K562 (cell line): ENCODE measurements around the gene RYR1. TPM values are rescaled to one million over a fixed set of nuclear protein-coding genes. Genes with fewer than 3 reads are reported as not detected.

Experiments
- E2F3 ChIP-seq: fragments of 250-450 bp; sonication (Bioruptor Pico); IDR thresholded peaks from 2 replicates; pipeline ENCODE4 v1.4.0; 2020; ENCODE audit warnings: mild to moderate bottlenecking
- FOS ChIP-seq: IDR thresholded peaks from 3 replicates; pipeline ENCODE4 v1.6.1; 2011; ENCODE audit not compliant: insufficient read length; ENCODE audit errors: extremely low read depth
- FOXA3 ChIP-seq, 2 experiments: fragments of 450-650 bp in 1 of 2; sonication (generic) in 1 of 2; formaldehyde crosslinking; IDR thresholded peaks in 1 of 2; conservative IDR thresholded peaks in 1 of 2; 2 replicates each; pipeline versions ENCODE4 v1.4.0 to v1.8.0; 2020 to 2022; ENCODE audit warnings: mild to moderate bottlenecking in 2 of 2, missing genetic modification reagents in 1 of 2
- HNRNPL ChIP-seq: fragments of 200-400 bp; formaldehyde crosslinking; IDR thresholded peaks from 2 replicates; pipeline ENCODE4 v1.6.1; 2017; ENCODE audit warnings: low read depth, mild to moderate bottlenecking, low read length
- PCBP1 ChIP-seq: fragments of 200-400 bp; formaldehyde crosslinking; IDR thresholded peaks from 2 replicates; pipeline ENCODE4 v1.6.1; 2018; ENCODE audit warnings: mild to moderate bottlenecking, low read depth, low read length; ENCODE audit not compliant: poor library complexity, severe bottlenecking
- RBM39 ChIP-seq: fragments of 200-400 bp; formaldehyde crosslinking; optimal IDR thresholded peaks from 2 replicates; pipeline ENCODE3; 2018; ENCODE audit warnings: low read depth, low read length
- RREB1 ChIP-seq: fragments of 250-450 bp; sonication (Bioruptor Pico); IDR thresholded peaks from 2 replicates; pipeline ENCODE4 v1.4.0; 2020
- STAG1 ChIP-seq: sonication (generic); formaldehyde crosslinking; IDR thresholded peaks from 2 replicates; pipeline ENCODE4 v1.5.0; 2020; ENCODE audit warnings: missing genetic modification reagents, borderline replicate concordance
- TEAD2 ChIP-seq: fragments of 450-650 bp; IDR thresholded peaks from 2 replicates; pipeline ENCODE4 v1.6.1; 2016; ENCODE audit warnings: missing genetic modification characterization, control low read depth, missing compliant biosample characterization
- TFAP4 ChIP-seq: sonication (generic); formaldehyde crosslinking; IDR thresholded peaks from 2 replicates; pipeline ENCODE4 v1.8.0; 2022; ENCODE audit warnings: missing genetic modification reagents, mild to moderate bottlenecking, moderate library complexity, borderline replicate concordance
- U2AF2 ChIP-seq: fragments of 200-400 bp; formaldehyde crosslinking; optimal IDR thresholded peaks from 2 replicates; pipeline ENCODE3; 2017; ENCODE audit warnings: low read depth, mild to moderate bottlenecking, low read length
- XRCC5 ChIP-seq: fragments of 200-400 bp; formaldehyde crosslinking; IDR thresholded peaks from 2 replicates; pipeline ENCODE4 v1.6.1; 2017; ENCODE audit warnings: low read depth, mild to moderate bottlenecking, low read length
- ZNF12 ChIP-seq: sonication (generic); formaldehyde crosslinking; IDR thresholded peaks from 2 replicates; pipeline ENCODE4 v1.4.0; 2020; ENCODE audit warnings: mild to moderate bottlenecking, missing genetic modification reagents
- ZNF124 ChIP-seq: sonication (generic); formaldehyde crosslinking; IDR thresholded peaks from 2 replicates; pipeline ENCODE4 v1.8.1; 2022; ENCODE audit warnings: missing genetic modification reagents
- ZNF24 ChIP-seq: fragments of 450-650 bp; IDR thresholded peaks from 2 replicates; pipeline ENCODE4 v1.6.1; 2016
- ZNF354B ChIP-seq: fragments of 250-450 bp; sonication (Bioruptor Pico); IDR thresholded peaks from 2 replicates; pipeline ENCODE4 v1.4.0; 2020
- ZNF408 ChIP-seq: fragments of 250-450 bp; sonication (Bioruptor Pico); IDR thresholded peaks from 2 replicates; pipeline ENCODE4 v1.4.0; 2020; ENCODE audit warnings: low read depth, mild to moderate bottlenecking, moderate library complexity
- ZNF57 ChIP-seq: fragments of 450-650 bp; formaldehyde crosslinking; IDR thresholded peaks from 2 replicates; pipeline ENCODE4 v1.4.0; 2020; ENCODE audit warnings: mild to moderate bottlenecking, moderate library complexity
- polyA plus RNA-seq, 8 experiments: library from polyadenylated mRNA; depleted of rRNA in 4 of 8; stranded (reverse) in 5 of 8; unstranded in 3 of 8; fragments of >200 nt; fragmentation: Nextera tagmentation in 2 of 8; fragmentation: Illumina TruSeq in 1 of 8; extraction: Ambion mirVana in 2 of 8; extraction: Trizol in 1 of 8; gene quantifications; 2 replicates each; pipeline versions ENCODE4 v1.2.1 to v1.2.3, GENCODE V29; 2011 to 2014; ENCODE audit warnings: inconsistent platforms in 1 of 8, missing spikeins in 1 of 8
- total RNA-seq, 7 experiments: library from RNA; depleted of rRNA in 6 of 7; stranded (reverse); fragments of >200 nt in 6 of 7; fragmentation: Illumina TruSeq in 2 of 7; extraction: Trizol in 2 of 7; gene quantifications; 2 replicates each; pipeline versions ENCODE4 v1.2.1 to v1.2.3, GENCODE V29; 2011 to 2021; ENCODE audit warnings: low replicate concordance in 1 of 7
- TF ChIP-seq, protein P1 (sequence below): fragments of 250-450 bp; sonication (Bioruptor Pico); IDR thresholded peaks from 2 replicates; pipeline ENCODE4 v1.5.0; 2020; ENCODE audit warnings: mild to moderate bottlenecking, borderline replicate concordance

RYR1 gene
- total and polyA plus RNA-seq, 9 of the 15 experiments (the other 6 are each of a cell fraction or from before 2014, with no cell fraction given): 0.11 to 7.4 (median 3.7) TPM

DNA sequence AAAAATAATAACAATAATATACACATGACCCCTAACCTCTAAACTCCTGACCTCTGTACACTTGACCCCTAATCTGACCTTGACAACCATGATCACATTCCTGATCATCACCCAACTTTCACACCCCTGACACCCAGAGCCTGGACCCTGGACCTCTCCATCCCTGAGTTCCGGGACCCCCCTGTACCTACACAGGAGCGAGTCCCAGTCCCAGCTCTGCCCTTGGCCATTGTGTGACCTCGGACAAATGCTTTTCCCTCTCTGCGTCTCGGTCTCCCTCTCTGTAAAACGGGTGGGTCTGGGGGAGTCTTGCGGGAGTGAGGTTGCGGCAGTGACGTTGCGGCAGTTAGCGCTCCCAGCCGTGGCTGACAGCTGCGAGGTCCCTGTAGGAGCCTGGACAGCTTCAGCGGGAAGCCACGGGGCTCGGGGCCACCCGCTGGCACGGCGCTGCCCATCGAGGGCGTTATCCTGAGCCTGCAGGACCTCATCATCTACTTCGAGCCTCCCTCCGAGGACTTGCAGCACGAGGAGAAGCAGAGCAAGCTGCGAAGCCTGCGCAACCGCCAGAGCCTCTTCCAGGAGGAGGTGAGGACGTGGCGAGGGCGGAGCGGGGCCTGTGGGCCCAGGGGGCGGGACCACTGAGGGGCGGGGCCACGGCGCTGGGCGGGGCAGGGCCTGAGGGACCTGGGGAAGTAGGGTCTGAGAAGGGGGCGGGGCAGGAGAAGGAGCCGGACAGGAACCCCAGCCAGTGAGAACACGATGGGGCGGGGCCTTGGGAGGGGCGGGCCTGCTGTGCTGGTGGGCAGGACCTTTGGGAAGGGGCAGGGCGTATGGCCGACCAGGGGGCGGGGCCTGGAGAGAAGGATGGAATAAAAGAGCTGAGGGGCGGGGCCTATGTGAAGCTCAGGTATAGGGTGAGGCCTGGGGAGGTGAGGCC, 19.2 kb downstream of the RYR1 start (continued):
- TF ChIP-seq RREB1 (CRISPR knock-in tag): 0 out of 2 replicates have a peak, but pooled peaks have one; percentile 62
- no peak for TF ChIP-seq ZNF408
- no peak for TF ChIP-seq ZNF354B
- peak; percentile 66; the same call in 1 of the 2 replicates for TF ChIP-seq ZNF12 (CRISPR knock-in tag)
- TF ChIP-seq U2AF2: no peak
- no peak for TF ChIP-seq ZNF57
- TF ChIP-seq, protein P1, sequence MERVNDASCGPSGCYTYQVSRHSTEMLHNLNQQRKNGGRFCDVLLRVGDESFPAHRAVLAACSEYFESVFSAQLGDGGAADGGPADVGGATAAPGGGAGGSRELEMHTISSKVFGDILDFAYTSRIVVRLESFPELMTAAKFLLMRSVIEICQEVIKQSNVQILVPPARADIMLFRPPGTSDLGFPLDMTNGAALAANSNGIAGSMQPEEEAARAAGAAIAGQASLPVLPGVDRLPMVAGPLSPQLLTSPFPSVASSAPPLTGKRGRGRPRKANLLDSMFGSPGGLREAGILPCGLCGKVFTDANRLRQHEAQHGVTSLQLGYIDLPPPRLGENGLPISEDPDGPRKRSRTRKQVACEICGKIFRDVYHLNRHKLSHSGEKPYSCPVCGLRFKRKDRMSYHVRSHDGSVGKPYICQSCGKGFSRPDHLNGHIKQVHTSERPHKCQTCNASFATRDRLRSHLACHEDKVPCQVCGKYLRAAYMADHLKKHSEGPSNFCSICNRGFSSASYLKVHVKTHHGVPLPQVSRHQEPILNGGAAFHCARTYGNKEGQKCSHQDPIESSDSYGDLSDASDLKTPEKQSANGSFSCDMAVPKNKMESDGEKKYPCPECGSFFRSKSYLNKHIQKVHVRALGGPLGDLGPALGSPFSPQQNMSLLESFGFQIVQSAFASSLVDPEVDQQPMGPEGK: no peak
- TF ChIP-seq TEAD2 (tag): no peak
- TF ChIP-seq FOS: no peak
- no peak for TF ChIP-seq STAG1 (CRISPR knock-in tag)
- 0 out of 2 replicates have a peak, but pooled peaks have one; percentile 16 for TF ChIP-seq ZNF24
- TF ChIP-seq ZNF124: no peak
- no peak for TF ChIP-seq XRCC5
- TF ChIP-seq PCBP1: no peak
- TF ChIP-seq RBM39: no peak
- TF ChIP-seq TFAP4: peak; percentile 81; the same call in 1 of the 2 replicates
- 0 out of 2 replicates have a peak, but pooled peaks have one; percentile 31 for TF ChIP-seq E2F3 (CRISPR knock-in tag)
- TF ChIP-seq HNRNPL: no peak
- TF ChIP-seq FOXA3 (CRISPR knock-in tag; conservative IDR thresholded peaks at IDR 0.05 in 1 of 2, IDR thresholded peaks at IDR 0.05 in 1 of 2): no peak
